K562 treated with DMSO at 1 percent for 4 hours (cell line): ENCODE measurements around the gene C1S. TPM values are rescaled to one million over a fixed set of nuclear protein-coding genes. Genes with fewer than 3 reads are reported as not detected.

Source experiments
- total RNA-seq: library from RNA; unstranded; fragments of 300-600 nt; gene quantifications from 2 replicates; pipeline ENCODE4 v1.2.3, GENCODE V29; 2022; ENCODE audit not compliant: insufficient read depth

The C1S gene
- total RNA-seq = 0.81 and 1.7 TPM in 2 replicates

DNA sequence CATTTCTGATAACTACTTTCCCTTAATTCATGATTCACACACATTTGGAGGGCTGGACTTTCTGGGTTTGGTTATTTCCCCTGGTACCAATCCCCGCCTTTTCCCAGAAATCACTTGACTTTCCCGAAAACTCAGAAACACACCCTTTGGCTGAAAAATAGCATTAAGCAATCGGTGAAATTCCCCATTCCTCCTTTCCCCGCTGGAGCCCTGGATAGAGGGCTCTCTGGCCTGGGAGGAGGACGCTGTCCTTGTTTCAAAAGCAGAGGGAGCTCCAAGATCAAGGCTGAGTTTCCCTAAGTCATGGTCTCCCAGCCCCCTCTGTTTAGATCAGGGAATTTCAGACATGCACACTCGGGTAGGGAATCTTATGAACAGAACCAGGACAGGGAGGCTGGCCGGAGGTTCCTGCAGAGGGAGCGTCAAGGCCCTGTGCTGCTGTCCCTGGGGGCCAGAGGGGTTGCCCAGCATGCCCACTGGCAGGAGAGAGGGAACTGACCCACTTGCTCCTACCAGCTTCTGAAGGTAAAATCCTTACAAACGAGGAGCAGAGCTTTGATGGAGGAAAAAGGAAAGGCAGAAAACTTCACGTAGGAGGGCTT is at the start of gene C1S:
C1S (plus strand) TSS at position 366 of the 602 bp plus-strand sequence. CDS start 1,195 bp downstream, outside the sequence.

DNA sequence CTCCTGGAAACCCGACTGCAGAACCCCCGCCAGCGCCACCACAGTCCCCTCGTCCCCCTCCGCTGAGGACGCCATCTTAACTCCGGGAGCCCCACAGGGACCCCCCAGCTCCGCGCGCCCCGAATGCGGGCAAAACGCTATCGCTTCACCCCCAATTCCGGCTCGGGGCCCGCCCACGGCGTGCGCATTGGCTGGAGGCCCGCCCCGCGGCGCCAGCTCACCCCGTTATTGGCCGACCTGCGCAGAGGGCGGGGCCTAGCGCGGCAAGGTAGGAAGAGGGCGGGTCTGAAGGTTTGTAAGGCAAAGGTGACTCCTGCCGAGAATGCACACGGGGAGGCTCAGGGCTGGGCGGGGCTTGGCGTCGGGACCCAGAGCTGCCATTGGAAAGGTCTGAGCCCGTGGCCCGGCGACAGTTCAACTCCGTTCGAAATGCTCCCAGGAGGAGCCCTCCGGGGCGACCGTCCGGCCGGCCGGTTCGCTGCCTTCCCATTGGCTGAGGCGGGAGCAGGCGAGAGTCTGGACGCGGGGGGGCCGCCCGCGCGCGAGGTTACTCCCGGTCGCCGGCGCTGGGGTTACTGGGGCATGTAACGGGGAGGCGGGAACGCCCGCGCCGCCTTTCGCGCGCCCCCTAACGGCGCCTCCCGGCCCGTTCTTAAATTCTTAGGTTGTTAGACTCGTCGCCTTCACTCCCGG is 42.0 kb upstream of the C1S start, which contains the start of gene LPCAT3:
LPCAT3 (minus strand) TSS at position 127 of the 693 bp plus-strand sequence; CDS start at position 75, 52 bp downstream.

DNA sequence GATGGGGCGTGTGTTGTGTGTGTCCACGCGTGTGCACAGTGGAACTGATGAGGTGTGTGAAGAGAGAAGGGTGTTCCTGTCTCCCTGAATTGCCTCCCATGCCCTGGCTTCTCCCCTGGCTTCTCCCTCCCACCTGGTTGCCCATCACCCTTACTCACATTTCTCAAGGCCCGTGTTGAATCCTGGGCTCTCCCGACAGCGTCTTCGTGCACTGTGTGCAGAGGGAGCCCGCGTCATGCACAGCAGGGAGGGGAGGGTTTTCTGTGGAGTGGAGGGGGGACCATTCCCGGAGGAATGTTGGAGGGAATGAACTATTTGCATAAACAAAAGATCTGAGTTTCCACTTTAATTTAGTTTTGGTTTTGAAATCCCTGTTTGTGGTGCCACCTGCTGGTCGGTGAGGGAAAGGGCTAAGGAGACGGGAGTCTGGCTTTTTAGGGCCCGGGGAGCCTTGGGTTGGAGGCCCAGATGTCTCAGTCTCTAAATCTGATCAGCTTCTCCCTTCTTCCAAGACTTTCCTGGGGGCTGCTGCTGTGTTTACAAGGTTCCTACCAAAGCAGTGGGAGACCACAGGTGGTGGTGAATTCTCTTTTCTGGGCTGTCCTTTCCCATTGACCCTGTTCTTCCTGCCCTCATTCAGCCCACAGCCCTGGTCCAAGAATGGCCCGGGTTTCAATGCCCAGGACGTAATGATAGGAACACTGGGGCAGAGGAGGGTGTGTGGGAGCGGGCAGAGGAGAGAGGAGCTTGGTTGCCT is 31.9 kb downstream of the C1S start, which contains the start of gene C1R:
C1R (minus strand) TSS at position 217 of the 757 bp plus-strand sequence; CDS start at position 160, 57 bp downstream.

DNA sequence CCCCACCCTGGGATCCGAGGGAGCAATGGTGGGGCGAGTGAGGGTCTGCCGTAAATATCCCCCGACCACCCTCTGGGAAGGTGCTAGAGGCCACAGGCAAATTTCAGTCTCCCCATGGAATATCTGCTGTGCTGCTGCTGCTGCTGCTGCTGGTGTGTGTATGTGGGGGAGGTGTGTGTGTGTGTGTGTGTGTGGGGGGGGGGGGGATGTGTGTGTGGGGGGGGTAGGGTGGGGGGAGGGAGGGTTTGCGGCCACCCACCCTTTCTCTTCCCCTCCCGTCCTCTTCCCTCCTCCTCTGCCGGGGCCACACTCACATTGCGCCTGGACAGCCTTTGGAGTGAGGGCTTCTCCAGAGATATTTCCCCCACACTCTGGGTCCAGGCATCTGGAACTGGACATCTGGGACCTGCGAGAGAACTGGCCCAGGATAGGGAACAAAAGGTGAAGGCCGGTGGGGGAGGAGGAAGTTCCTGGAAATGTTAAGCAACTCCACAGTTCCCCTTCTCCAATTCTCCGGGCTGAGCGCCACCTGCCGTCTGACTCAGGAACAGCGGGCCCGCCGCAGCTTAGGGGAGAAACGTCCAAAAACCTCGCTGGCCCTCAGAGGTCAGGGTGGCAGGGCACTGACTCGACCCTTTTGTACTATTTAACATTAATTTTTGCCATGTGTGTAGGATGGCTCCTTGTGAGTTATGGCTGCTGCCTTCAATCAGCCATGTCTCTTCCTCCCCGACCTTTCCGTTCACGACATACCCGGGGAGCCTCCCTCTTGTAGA is 48.5 kb downstream of the C1S start, which contains the start of gene C1RL:
C1RL (minus strand) TSS at position 419 of the 776 bp plus-strand sequence; CDS start at position 385, 34 bp downstream.

Other genes with a start within 250 kb of the C1S start
- 1.8 and 3.1 TPM in 2 replicates for gene GPR162, start 238.9 kb upstream of the C1S start, total RNA-seq
- 11.9 and 14.1 TPM in 2 replicates for gene P3H3, start 232.3 kb upstream of the C1S start, total RNA-seq
- 3.6 and 4.6 TPM in 2 replicates for gene GNB3, start 219.8 kb upstream of the C1S start, total RNA-seq
- gene CDCA3, start 209.4 kb upstream of the C1S start, total RNA-seq = 20.1 and 29.7 TPM in 2 replicates
- gene USP5, start 208.6 kb upstream of the C1S start, total RNA-seq = 50.5 and 51.1 TPM in 2 replicates
- 475 and 496 TPM in 2 replicates for gene TPI1, start 193.2 kb upstream of the C1S start, total RNA-seq
- gene SPSB2, start 187.4 kb upstream of the C1S start, total RNA-seq = 2.5 and 5.2 TPM in 2 replicates
- gene LRRC23, start 155.9 kb upstream of the C1S start, total RNA-seq = 4.7 and 5.7 TPM in 2 replicates
- 33.9 and 35.4 TPM in 2 replicates for gene ENO2, start 146.1 kb upstream of the C1S start, total RNA-seq
- 34.8 and 43.7 TPM in 2 replicates for gene ATN1, start 132.8 kb upstream of the C1S start, total RNA-seq
- not detected in 2 replicates for gene RNU7-1, start 116.9 kb upstream of the C1S start, total RNA-seq
- gene C12orf57, start 116.7 kb upstream of the C1S start, total RNA-seq = 524 and 553 TPM in 2 replicates
- gene PTPN6, start 109.4 kb upstream of the C1S start, total RNA-seq = 6.5 and 16.4 TPM in 2 replicates
- 297 and 310 TPM in 2 replicates for gene PHB2, start 90.1 kb upstream of the C1S start, total RNA-seq
- gene EMG1, start 89.8 kb upstream of the C1S start, total RNA-seq = 7.9 and 15.0 TPM in 2 replicates
- gene LPCAT3, start 42.2 kb upstream of the C1S start, total RNA-seq = 23.4 and 23.6 TPM in 2 replicates
- gene C1R, start 31.7 kb downstream of the C1S start, total RNA-seq = 3.0 and 5.2 TPM in 2 replicates
- 13.2 and 18.7 TPM in 2 replicates for gene C1RL, start 48.5 kb downstream of the C1S start, total RNA-seq
- gene RBP5, start 68.2 kb downstream of the C1S start, total RNA-seq = 4.6 and 9.7 TPM in 2 replicates
- gene CLSTN3, start 69.7 kb downstream of the C1S start, total RNA-seq = 12.1 and 20.9 TPM in 2 replicates
- 11.2 and 15.6 TPM in 2 replicates for gene PEX5, start 129.0 kb downstream of the C1S start, total RNA-seq
- not detected in 2 replicates for gene ACSM4, start 243.4 kb downstream of the C1S start, total RNA-seq